Endometrium (tissue), 2 donors: Measurements from ENCODE around the gene SCFD2.
"Not testable (repeated sequence)": the region's sequence is repeated elsewhere in the genome, so short reads cannot be mapped to it uniquely, and the experiment has no call there.

Experiments used
- FAIRE-seq: peaks from 2 replicates; lab custom pipeline; 2012; peaks lifted over from hg19 to GRCh38; lab: Jason Lieb, UNC
- donor health status: control.
- donor health status: control.

The SCFD2 gene

DNA sequence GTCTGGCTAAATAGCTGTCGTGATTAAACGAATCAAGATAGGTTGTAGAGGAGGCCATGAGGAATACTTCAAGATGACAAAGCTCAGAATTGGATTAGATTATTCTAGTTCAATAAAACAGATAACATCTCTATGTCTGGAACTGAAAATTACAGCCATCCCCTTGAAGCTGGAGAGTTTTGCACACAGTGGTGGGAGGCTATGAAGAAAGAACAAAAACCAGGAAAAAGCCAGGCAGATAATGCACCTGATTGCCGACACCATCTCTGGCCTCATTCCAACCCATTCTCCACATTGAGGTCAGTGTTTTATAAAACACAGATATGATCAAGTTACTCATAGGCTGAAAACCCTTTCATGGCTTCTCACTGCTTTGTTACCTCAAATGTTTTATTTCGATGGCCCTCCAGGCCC lies 315.5 kb downstream of the SCFD2 start:
- no peak for FAIRE-seq

GRCh38 chr4:53049528-53049927 lies 316.3 kb downstream of the SCFD2 start:
- FAIRE-seq = no peak

- FAIRE-seq = no peak
Observed at GRCh38 chr4:53044651-53044960, 321.3 kb downstream of the SCFD2 start.

DNA sequence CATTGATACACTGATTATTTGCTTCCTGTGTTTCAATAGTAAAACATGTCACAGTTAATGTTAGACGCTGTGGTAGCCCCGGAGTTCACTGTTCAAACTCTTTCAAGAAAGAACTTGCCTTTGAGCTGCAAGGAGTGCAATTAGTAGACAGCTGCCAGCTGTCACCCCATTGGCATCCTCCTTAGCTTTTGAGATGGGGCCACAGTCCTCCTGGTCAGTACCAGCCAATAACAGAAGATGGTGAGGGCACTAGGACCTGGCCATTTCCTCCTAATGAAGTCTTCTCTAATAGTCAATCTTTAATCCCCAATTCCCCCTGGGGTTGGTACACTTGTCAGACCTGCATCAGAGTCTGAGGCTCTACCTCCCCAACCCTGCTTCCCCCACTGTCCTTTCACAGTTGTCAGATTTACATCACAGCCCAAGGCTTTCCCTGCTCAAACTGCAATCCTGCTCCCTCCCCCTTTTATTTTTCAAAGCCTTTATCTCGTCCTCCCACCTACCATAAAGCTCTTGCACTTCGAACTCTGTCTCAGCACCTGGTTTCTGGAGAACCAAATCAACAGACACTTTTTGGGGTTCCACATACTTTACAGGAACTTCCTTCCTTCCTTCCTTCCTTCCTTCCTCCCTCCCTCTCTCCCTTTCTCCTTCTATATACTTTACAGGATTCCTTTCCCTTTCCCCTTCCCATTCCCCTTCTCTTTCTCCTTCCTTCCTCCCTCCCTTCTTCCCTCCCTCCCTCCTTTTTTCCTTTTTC lies 321.8 kb downstream of the SCFD2 start:
- FAIRE-seq = no peak

DNA sequence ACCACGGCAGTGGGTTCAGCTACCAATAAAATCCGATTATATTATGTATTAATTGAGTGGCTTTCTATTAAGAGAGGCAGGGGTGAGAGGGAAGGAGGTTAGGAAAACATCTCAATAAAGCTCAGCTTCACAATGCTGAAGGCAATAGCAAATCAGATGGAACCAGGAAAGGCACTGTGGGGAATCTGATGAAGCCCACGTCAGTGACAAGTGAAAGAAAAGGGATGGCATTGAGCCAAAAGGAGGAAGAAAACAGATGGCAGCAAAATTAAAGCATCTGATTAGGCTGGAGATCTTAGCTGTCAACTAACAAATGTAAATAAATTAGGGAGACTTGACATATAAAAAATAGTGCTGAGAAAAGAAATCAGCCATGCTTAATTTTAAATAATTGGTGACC lies 322.8 kb downstream of the SCFD2 start:
- no peak for FAIRE-seq

DNA sequence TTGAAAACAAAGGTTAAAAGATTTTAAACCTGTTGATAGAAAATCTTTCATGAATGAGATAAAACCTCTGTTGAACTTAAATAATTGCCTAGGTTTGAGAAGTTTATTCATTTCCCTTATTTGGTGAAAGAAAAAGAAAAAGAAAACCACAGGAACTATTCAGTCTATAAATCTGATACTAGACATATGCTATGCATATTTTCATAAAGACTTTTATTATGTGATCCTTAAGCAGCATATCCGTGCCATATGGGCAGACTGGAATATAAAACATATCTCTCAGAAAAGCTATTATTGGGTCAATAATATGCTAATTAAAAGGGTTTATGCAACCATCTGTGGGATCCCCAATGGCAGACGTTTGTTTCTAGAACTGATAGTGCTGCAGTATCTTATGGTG lies 325.0 kb downstream of the SCFD2 start:
- FAIRE-seq = peak; percentile 48

DNA sequence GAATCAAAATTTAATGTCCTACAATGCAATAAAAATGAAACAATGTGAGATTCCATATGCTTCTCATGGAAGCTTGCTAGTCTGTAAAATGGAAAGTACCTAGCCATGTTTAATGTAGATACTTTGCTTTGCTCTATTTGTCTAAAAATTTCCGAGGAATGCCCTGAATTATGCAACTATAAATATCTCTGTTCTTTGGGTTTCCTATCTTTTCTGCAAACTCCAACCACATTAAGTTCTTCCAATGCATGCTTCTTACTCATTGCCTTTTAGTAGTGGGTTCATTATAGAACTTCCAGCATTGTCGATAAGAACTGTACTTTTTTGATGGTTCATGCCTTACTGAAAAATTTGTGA lies 325.4 kb downstream of the SCFD2 start:
- no peak for FAIRE-seq

GRCh38 chr4:53039741-53040458 lies 326.0 kb downstream of the SCFD2 start:
- FAIRE-seq = no peak

GRCh38 chr4:53037892-53038291 lies 328.0 kb downstream of the SCFD2 start:
- FAIRE-seq = no peak

DNA sequence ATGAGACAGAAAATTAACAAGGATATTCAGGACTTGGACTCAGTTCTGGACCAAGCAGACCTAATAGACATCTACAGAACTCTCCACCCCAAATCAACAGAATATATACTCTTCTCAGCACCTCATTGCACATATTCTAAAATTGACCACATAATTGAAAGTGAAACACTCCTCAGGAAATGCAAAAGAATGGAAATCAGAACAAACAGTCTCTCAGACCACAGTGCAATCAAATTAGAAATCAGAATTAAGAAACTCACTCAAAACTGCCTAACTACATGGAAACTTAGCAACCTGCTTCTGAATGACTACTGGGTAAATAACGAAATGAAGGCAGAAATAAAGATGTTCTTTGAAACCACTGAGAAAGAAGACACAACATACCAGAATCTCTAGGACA lies 333.0 kb downstream of the SCFD2 start:
- not testable (repeated sequence) for FAIRE-seq

DNA sequence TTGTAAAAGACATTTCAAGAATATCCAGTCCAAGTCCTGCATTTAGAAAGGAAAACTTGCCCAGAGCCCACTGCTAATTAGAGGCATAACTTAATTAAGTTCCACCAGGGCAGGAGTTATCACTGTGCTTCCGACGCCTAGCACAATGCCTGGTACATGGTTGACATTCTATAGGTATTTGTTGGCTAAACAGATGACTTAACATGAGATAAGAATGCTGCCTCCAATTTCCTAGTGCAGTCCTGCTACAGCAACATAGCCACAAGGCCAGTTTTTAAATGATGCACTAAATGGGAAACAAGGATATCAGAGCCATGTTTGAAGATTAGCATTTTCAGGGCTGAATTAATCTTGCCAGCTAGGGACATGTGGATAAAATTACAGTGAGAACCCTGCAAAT lies 339.6 kb downstream of the SCFD2 start:
- no peak for FAIRE-seq

DNA sequence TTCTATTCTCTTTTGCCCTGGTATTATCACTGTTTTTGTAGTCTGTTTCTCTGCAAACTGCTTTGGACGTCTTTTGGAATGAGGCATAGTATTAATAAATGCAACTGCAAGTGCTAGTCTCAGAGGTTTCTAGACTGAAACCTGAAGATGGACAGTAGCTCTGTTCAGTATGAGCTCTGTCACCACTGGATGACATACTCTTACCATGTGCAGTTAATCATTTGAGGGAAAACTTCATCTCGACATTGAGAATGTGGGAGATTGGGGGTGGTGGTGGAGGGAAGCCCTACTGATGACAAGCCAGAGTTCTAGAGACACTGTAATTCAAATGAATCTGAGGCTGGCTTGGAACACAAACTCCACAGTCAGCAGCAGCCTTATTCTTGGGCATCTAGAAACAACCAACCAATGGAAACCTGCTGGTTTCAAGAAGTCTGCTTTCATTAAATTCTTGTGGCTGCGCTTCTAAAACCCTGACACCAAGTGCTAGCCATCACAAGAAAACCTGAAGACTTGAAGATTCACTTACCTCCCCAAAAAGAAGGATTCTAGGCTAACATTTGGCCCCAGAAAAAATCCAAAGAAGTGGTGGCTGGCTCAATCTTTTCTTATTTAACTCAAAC lies 342.1 kb downstream of the SCFD2 start:
- FAIRE-seq = no peak

GRCh38 chr4:53022513-53023100 lies 343.3 kb downstream of the SCFD2 start:
- no peak for FAIRE-seq

DNA sequence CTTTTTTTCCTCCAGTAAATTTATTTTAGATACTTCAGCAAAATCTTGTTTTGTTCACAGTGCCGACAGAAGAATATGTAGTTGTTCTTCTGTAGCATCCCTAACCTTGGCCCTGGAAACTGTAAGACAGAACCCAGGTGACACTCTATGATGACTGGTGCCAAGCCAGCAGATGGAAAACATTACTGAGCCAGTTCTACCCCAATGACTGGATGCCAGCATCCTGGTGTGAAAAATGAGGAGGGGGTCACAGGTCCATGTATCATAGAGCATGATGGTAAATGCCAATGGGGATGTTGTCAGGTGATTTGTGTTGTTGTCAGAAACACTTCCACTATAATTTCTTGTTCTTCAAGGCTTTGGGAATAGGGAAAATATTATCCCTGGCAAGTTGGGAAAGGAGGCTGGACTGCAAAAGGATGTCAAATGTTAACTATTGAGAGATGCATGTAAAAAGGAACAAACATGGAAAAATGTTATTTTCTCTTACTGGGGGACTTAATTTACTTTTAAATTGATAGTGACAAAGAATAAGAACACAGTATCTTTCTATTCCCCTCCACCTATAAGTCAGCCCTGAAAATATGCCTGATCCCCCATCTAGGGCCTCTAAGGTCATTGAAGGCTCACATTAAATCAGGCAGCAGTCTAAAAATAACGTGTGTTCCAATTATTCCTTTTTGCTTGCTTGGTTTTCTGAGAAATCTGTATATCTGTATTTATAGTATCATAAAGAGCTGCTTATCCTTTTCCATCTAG lies 343.9 kb downstream of the SCFD2 start:
- FAIRE-seq = no peak

- no peak for FAIRE-seq
Observed at GRCh38 chr4:53019485-53020382, 346.1 kb downstream of the SCFD2 start.

- no peak for FAIRE-seq
Observed at GRCh38 chr4:53018471-53018870, 347.4 kb downstream of the SCFD2 start.

GRCh38 chr4:53016099-53016820 lies 349.6 kb downstream of the SCFD2 start:
- FAIRE-seq = peak; percentile 55

- FAIRE-seq = peak; percentile 94
Observed at GRCh38 chr4:53015681-53016080, 350.2 kb downstream of the SCFD2 start.

DNA sequence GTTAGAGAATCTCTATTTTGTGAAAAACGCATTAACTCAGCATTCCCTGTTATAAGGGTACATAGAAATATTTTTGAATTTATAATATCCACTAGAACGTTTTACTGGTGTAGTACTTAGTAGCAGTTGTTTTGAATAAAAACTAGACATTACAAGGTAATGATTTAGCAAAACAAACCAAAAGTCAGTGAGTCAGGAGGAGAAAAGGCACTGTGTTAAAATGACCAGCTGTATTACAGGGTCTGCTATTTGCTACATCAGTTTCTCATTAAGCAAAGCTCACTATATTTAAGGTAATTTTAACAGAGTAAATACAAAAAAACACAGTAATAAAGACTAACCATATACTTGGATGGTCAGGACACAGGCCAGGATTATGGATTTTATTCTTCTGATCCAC lies 351.0 kb downstream of the SCFD2 start:
- peak; percentile 90 for FAIRE-seq

GRCh38 chr4:53013873-53014775 lies 351.7 kb downstream of the SCFD2 start:
- FAIRE-seq = no peak
